ENCODE data around the gene OCRL.
A peak's percentile ranks its signal among the peaks of the same experiment; 100 is the strongest.
"Not testable (repeated sequence)": the region's sequence is repeated elsewhere in the genome, so short reads cannot be mapped to it uniquely, and the experiment has no call there.

The OCRL gene

DNA sequence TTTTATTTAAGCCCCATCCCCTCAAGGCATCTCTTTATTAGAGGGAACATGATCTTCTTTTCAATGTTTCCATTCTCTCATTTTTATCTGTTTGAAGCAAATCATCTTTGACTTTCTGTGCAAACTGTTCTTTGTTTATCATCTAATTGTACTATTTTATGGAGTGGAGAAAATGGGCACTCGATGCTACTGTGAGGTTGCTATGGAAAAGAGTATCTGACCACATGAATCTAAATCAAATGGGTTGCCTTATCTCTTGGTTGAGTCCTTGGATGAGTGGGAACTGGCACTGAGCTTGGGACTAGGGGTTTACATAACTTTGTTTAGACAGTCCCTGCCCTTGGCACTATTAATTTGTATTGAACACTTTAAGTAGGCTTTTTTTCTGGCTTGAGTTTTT lies 9.1 kb downstream of the OCRL start:
- TF ChIP-seq, protein P1, sequence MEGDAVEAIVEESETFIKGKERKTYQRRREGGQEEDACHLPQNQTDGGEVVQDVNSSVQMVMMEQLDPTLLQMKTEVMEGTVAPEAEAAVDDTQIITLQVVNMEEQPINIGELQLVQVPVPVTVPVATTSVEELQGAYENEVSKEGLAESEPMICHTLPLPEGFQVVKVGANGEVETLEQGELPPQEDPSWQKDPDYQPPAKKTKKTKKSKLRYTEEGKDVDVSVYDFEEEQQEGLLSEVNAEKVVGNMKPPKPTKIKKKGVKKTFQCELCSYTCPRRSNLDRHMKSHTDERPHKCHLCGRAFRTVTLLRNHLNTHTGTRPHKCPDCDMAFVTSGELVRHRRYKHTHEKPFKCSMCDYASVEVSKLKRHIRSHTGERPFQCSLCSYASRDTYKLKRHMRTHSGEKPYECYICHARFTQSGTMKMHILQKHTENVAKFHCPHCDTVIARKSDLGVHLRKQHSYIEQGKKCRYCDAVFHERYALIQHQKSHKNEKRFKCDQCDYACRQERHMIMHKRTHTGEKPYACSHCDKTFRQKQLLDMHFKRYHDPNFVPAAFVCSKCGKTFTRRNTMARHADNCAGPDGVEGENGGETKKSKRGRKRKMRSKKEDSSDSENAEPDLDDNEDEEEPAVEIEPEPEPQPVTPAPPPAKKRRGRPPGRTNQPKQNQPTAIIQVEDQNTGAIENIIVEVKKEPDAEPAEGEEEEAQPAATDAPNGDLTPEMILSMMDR (IDR thresholded peaks at IDR 0.05; ENCODE audit: low read depth, low read length) = no peak
- DNase-seq (ENCODE audit: low read depth in 2 of 2) = no peak
- no peak overlapping the region for H3K4me3 ChIP-seq (replicated peaks in 1 of 2; ENCODE audit: low read depth in 2 of 2, low read length in 2 of 2)

DNA sequence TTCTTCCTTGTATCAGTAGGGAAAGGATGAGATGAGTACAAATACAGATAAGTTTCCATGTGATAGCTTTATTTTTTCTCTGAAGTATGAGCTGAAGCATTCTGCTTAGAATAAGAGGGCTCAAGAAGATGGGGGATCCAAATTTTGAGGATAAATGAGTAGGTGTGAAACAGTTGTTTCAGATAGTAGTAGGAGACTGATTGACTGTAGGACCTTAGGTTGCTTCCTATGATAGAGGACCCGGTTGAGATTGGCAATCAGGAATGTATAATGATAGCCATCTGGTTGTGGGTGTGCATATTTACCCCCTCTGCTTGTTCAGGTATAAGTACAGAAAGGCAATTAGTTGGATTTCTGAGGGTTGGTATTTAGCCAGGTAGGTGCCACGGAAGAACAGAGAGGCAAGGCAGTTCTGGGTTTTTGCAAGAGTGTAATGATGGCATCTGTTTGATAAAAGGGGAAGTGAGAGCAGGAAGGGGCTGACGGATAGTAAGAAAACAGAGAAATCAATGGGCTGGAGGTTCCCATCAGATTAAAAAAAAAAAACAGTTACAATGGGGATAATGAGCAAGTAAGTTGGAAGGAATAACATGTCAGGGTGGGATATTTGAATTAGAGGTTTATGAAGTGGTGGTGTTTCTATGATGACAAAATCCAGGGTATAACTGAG lies 13.7 kb downstream of the OCRL start:
- DNase-seq (ENCODE audit: low read depth in 2 of 2) = no peak
- TF ChIP-seq, protein P1 (IDR thresholded peaks at IDR 0.05; ENCODE audit: low read depth, low read length) = no peak
- H3K4me3 ChIP-seq (replicated peaks in 1 of 2; ENCODE audit: low read depth in 2 of 2, low read length in 2 of 2) = no peak overlapping the region

GRCh38 chrX:129554816-129555215 lies 14.8 kb downstream of the OCRL start:
- DNase-seq (ENCODE audit: low read depth in 2 of 2); H3K4me3 ChIP-seq (replicated peaks in 1 of 2; ENCODE audit: low read depth in 2 of 2, low read length in 2 of 2): not testable (repeated sequence)

DNA sequence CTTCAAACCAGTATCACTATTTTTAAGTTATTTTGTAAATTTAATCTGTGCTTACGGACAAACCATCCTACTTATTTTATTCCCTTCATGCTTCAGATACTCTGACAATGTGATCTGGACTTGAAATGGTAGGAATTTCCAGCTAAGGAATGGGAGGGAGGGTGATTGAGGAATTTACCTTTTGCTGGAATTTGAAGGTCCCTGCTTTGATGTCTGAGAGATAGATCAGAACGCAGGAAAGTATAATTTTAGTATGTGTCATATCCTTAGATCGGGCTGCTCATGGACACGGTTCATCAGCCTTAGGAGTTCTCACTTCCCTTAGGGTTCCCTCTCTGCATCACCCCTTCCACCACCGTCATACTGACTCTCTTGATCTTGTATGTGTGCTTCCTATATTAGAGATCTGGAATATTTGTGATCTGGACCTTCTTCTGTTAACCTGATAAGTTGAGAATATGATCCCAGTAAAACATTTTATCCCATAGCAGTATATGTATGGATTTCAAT lies 16.8 kb downstream of the OCRL start:
- no peak overlapping the region for H3K4me3 ChIP-seq (replicated peaks in 1 of 2; ENCODE audit: low read depth in 2 of 2, low read length in 2 of 2)
- no peak for DNase-seq (ENCODE audit: low read depth in 2 of 2)
- TF ChIP-seq, protein P1 (IDR thresholded peaks at IDR 0.05; ENCODE audit: low read depth, low read length) = no peak

DNA sequence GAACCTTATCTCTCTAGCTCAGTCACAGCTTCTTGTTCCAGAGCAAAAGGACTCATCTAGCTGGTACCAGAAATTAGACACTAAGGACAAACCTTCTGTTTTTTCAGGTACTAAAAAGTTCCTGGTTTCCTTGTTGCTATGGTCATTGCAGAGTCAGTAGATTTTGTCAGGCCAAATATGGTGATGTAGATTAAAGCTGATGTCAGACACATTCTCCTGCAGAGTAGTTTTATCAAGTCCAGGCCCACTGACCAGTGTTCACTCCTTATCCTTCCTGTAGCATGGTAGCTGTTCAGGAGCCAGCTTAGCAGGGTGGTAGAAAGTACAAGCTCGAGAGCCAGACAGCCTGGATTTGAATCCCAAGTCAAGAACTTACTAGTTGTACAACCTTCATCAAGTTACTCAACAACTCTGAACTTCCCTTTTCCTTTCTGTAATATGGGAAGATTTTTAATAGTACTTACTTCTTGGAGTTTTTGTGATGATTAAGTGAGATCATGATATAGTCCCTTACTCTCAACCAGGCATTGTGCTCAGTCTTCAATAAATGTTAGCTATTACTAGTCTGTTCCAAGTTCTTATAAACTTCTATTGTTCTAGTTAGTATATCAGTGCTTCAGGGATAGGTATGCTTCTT lies 17.9 kb downstream of the OCRL start:
- H3K4me3 ChIP-seq (replicated peaks in 1 of 2; ENCODE audit: low read depth in 2 of 2, low read length in 2 of 2) = no peak overlapping the region
- DNase-seq (ENCODE audit: low read depth in 2 of 2) = peak in 1 of 2 donors; percentile 43
- TF ChIP-seq, protein P1 (IDR thresholded peaks at IDR 0.05; ENCODE audit: low read depth, low read length) = no peak

DNA sequence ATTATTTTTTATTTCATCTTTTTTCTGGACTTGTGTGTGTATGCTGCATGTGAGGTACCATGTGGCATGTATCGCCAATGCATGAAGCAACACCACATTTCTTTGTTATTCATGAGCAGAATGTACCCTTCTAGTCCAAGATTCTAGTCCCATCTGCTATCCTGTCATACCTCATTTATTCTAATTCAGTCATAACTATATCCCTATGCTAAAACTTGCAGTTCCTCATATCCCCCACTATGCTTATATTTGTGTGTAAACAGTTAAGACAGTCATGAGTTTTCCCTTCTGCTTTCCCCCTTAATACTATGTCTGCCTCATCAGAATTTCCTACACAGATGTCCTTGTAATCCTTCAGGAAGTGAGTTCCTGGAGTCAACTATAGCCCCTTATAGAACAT lies 19.7 kb downstream of the OCRL start:
- no peak for DNase-seq (ENCODE audit: low read depth in 2 of 2)
- TF ChIP-seq, protein P1 (IDR thresholded peaks at IDR 0.05; ENCODE audit: low read depth, low read length) = no peak
- no peak overlapping the region for H3K4me3 ChIP-seq (replicated peaks in 1 of 2; ENCODE audit: low read depth in 2 of 2, low read length in 2 of 2)

DNA sequence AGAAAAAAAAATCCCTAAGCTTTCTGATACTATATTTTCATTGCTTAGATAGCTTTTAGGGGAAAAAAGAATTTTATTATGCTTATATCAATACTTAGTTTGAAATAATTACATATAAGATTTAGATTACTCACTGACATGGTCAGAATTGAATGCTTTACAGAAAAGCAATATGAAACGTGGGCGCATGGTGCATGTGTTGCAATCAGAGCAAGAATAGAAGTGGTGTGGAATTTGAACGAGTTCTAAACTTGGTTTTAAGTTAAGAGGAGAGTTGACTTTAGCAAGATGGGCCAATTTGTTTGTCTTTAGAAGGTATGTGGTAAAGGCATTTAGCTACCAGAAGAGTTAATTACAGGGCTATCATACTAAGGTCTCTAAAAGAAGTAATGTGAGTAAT lies 21.4 kb downstream of the OCRL start:
- H3K4me3 ChIP-seq (replicated peaks in 1 of 2; ENCODE audit: low read depth in 2 of 2, low read length in 2 of 2) = no peak overlapping the region
- DNase-seq (ENCODE audit: low read depth in 2 of 2) = no peak
- TF ChIP-seq, protein P1 (IDR thresholded peaks at IDR 0.05; ENCODE audit: low read depth, low read length) = no peak

DNA sequence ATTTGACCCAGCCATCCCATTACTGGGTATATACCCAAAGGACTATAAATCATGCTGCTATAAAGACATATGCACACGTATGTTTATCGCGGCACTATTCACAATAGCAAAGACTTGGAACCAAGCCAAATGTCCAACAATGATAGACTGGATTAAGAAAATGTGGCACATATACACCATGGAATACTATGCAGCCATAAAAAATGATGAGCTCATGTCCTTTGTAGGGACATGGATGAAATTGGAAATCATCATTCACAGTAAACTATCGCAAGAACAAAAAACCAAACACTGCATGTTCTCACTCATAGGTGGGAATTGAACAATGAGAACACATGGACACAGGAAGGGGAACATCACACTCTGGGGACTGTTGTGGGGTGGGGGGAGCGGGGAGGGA lies 24.3 kb downstream of the OCRL start:
- DNase-seq (ENCODE audit: low read depth in 2 of 2); H3K4me3 ChIP-seq (replicated peaks in 1 of 2; ENCODE audit: low read depth in 2 of 2, low read length in 2 of 2): not testable (repeated sequence)
